GM21529 (cell line): ENCODE measurements around the gene NCBP3.

Source experiments
- ATAC-seq: cut with Tn5 transposase; IDR thresholded peaks from one replicate; pipeline ENCODE4 v1.9.1; 2021; ENCODE audit not compliant: unreplicated experiment

Gene NCBP3

GRCh38 chr17:3813171-3813570 lies 32.9 kb downstream of the NCBP3 start:
- no peak for ATAC-seq

DNA sequence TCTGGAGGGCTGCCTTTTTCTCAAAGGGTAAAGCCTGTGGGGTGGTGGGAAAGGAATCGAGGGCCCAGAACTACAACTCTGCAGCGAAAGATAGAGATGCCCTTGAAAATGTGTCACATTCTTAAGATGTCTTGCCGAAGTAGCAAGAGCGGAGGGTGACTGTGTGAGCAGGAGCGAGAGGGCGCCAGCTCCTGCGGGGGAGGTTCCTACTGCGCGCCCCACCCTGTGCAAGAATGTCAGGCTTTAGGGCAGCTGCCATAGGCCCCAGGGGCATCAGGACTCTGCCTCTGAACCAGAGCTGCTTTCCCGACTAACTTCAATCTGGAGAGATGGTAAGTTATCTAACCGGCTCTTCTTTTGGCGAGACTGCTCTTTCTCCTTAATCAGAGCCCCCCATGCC lies 33.3 kb downstream of the NCBP3 start:
- no peak for ATAC-seq

- no peak for ATAC-seq
These were observed 33.8 kb downstream of the NCBP3 start for GRCh38 chr17:3812284-3812683.

- ATAC-seq, result no peak
These were observed 36.0 kb downstream of the NCBP3 start for GRCh38 chr17:3810019-3810418.

DNA sequence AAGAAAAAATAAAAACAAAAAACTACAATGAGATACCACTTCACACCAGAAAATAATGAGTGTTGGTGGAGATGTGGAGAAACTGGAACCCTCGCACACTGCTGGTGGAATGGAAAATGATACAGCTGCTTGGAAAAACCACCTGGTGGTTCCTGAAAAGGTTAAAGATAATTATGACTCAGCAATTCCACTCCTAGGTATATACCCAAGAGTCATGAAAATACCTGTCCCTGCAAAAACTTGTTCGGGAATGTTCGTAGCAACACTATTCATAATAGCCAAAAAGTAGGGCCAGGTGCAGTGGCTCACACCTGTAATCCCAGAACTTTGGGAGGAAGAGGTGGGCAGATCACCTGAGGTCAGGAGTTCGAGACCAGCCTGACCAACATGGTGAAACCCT lies 36.9 kb downstream of the NCBP3 start:
- no peak for ATAC-seq

- ATAC-seq, result no peak
These were observed 37.3 kb downstream of the NCBP3 start for GRCh38 chr17:3808701-3809100.

DNA sequence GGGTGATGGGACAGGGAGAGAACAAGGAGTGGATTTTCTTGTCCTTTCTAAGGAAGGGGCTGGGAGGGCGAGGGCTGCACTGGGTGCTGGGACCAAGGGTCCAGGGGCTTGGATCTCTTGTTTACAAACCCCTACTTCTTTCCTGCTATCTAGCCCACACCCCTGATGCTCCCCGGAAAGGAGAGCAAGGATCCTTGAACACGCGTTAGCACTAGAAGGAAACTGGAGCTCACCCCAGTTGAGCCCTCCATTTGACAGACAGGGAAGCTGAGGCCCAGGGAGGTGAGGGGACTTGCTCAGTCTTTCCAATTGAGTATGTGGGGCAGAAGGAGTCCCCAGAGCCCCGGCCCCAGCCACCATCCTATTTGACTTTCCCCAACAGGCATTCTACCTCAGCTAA lies 40.5 kb downstream of the NCBP3 start:
- no peak for ATAC-seq

DNA sequence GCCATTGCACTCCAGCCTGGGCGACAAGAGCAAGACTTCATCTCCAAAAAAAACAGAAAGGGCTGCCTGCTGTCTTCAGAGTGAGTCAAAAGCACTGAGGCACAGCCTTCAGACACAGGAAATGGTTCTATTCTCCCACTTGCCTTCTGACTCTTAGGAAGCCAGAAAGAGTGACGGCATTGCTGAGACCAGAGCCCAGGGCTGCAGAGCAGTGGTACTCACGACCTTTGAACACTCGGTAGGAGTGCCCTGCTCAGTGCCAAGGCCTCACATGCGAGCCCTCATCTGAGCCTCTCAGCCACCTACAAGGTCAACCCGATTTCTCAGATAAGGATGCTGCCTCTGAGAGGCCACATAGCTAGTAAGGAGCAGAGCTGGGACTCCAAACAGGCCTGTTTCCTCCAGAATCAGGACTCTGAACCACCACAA lies 41.5 kb downstream of the NCBP3 start:
- ATAC-seq, result peak; percentile 65

DNA sequence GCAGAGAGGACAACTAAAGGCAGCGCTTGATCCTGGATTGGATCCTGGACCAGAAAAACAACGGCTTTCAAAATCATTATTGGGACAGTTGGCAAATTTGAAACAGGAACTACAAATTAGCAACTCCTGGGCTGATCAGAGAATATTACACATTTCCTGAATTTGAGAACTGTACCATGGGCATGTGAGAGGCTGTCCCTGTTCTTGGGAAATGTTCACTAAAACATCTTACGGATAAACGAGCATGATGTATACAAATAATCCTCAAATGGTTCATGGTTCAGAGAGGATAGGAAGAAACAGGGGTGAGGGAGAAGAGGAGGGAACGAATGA lies 42.8 kb downstream of the NCBP3 start:
- ATAC-seq, result no peak

DNA sequence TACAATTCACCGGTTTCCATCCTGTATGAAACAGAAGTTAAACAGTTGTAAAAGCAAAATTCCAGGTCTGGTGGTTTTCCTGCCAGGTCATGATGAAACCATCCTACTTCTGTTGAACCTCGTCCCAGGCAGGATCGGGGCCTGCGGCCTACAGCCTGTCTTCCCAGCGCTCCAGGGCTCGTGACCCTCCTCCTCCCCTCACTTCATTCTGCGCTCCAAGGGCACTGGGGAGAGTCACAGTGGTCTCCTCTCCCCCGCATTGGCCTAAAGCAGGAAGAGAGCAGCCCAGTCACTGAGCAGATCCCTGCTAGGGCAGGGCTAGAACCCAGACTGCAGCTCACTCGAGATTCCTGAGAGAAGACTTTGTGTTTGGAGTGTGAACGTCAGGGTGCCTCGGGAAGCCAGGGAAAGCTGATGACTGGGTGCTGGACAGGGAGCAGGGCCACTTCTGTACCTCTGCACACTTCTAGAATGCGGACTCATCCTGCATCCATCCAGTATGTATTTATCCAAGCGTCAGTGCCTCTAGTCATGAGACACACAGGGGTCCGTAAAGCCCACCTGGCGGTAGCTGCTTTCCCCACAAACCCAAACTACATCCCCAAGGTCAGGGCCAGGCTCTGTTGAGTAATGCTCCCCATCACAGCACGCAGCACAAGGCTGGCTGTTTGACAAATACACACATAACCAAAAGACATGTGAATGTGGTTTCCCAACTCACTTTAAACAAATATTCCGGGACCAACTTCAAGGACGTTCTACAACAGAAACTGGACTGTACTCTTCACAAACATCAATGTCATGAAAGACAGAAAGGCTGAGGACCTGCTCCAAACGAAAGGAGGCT lies 43.4 kb downstream of the NCBP3 start:
- no peak for ATAC-seq

DNA sequence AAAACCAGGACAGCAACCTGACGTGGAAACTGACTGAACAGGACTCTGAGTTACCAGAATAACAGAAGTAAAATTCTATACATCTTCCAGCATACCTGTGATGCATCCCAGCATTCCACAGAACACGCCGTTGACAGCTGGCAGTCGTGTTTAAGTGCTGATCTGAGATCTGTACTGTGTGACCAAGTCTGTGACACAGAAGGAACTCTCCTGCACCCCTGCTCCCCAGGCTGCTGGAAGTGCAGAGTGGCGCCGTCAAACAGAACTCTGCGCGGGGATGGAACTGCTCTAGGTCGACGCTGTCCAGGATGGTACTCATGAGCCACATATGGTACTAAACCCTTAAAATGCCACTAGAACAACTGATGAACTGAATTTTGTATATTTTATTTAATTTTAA lies 44.3 kb downstream of the NCBP3 start:
- ATAC-seq, result no peak

DNA sequence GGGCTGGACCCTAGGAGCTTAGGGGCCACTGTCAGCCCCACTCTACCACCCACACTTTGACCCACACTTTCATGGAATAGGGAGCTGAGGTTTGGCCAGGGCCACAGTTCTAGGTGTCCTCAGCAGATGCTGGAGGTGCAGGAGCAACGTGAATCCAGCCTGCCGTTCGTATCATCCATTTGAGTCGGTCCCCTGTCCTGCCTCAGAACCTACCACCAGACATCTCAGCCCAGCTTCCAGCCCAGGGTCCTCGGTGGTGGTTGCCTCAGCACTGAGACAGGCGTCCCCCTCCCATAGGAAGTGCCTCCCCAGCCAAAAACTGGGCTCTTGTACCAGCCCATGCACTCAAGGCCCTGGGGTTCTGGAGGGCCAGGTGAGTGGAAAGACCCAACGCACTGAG lies 44.7 kb downstream of the NCBP3 start:
- no peak for ATAC-seq

- no peak for ATAC-seq
These were observed 45.4 kb downstream of the NCBP3 start, which contains the start of gene ITGAE for GRCh38 chr17:3800362-3801271. Gene ITGAE, minus strand, starts transcription at chr17:3801188. Its CDS starts 44 bp downstream, at chr17:3801144.

DNA sequence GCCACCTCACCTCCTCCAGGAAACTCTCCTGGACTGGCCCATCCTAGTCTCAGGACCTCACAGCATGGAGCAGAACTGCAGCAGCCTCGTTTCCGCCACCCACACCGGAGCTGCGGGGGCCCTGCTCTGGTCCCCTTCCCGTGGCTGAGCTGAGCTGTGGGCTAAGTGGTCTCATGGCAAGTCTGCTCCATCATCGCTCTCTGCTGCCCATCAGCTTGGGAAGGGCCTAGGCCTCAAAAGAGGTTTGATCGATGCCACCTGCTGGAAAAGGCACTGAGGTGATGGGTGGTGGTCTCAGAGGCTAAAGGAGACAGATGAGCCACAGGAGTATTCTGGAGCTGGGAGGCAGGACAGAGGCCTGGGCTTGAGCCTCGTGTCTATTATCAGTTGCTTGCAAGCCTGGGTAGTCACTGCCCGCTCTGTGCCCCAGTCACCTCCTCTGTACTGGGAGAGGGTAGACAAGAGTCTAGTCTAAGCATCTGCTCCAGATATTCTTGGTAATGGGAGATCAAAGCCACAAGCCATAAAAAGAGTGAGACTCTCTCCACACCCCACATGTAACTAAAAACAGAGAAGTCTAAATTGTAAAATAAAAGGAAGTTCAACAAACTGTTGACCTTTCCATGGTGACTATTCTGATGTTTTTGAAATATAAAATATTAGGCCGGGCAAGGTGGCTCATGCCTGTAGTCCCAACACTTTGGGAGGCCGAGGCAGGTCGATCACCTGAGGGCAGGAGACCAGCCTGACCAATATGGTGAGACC lies 46.7 kb downstream of the NCBP3 start:
- ATAC-seq, result no peak

DNA sequence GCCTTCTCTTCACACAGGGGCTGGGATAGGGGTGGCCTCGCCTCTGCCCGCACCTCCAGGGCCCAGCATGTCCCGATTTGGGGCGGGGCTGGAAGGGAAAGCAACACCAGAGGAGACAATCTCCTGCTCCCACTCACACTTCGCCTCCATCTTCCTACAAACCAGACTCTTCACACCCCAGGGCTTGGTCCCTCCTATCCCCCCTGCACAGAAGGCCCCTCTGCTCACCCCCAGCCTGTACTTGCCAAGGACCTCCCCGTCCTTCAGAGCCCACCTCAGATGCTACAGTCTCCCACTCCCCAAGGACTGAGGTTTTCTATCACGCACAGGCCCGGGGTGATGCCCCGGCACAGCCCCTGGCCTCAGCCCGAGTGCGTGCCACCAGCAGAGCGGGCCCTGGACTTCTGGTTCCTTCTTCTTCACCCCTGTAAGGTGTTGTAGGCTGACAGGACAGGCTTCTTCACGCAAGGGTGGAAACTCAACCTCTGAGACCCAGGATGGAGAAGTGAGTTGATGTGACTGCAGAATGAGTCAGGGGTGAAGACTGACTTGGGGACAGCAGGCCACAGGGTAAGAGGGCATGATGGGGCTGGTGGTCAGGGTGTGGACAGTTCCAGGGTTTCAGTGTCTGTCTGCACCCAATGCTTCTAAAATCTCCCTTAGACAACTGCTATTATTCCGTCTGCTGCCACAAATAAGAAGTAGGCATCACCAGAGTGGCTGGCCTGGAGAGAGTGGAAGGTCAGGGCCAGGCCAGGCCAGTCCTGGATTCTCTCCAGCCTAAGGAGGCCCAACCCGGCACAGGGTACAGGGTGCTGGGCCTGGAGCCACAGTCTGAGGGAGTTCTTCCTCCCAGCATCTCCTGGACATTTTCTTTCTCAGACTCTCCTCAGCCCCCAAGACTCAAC lies 47.5 kb downstream of the NCBP3 start:
- ATAC-seq, result no peak

DNA sequence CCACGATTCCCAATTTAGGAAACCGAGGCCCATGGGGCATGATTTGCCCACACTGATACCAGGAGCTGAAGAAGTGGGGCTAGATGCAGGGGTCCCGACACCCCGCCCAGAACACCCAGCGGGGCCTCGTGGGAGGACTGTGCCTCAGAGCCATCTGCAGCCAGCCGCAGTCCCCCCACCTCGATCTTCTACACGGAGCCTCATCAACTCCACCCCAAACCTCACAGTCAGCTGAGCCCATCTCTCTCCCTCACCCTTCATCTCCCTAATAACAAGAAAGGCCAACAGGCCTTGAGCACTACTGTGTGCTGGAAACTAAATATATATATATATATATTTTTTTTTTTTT lies 49.2 kb downstream of the NCBP3 start:
- peak; percentile 26 for ATAC-seq

DNA sequence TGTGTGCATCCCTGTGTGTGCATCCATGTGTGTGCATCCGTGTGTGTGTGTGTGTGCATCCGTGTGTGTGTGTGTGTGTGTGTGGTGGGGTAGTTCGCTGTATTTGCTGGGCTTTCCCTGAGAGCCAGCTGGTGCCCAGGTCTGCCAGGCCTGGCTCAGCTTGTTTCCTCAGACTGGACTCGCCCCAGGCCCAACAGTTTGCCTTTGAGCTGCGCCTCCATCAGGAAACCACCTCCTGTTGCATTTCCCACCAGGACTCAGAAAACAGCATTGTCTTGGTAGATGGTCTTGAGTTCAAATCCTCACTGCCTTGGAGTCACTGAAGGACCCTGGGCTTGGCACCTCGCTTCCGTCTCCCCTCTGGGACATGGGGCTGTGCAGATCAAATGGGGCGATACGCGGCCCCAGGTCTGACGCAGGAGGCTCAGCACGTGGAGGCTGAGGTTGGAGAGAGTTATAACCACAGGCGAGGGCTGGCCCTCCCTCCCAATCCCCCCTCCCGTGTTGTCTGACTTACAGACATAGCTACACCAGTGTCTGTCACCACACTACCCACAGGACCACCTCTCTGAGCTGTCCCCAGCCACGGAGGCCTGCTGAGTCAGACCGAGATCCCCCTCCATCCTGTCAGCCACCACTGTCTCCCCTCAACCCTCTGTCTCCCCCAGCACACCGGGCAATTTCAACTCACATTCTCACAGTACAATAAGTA lies 49.8 kb downstream of the NCBP3 start:
- peak; percentile 71 for ATAC-seq

DNA sequence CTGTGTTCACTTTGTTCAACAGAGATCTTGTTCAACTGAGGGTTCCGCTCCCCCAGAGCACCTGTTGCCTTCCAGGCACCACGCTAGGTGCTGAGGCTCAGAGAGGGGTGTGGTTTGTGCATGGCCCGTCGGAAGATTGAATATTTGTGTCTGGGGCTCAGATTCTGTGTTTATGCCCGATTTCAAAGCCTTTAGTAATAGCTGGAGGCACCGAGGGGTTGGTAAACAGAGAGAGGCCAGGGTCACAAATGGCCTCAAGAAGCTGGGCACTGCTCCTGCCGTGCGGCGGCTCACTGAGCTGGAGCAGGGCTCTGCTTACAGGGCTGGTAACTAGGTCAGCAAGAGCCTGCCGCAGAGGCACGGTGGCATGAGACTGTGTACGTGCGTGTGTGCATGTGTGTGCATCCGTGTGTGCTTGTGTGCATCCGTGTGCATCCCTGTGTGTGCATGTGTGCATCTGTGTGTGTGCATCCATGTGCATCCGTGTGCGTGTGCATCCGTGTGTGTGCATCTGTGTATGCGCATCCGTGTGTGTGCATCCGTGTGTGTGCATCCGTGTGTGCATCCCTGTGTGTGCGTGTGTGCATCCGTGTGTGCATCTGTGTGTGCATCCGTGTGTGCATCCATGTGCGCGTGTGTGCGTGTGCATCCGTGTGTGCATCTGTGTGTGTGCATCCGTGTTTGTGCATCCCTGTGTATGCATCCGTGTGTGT lies 50.5 kb downstream of the NCBP3 start:
- ATAC-seq, result no peak
